Measurements from ENCODE around the gene KIAA0232. TPM values are rescaled to one million over a fixed set of nuclear protein-coding genes. Genes with fewer than 3 reads are reported as not detected.

The KIAA0232 gene
- total and polyA plus RNA-seq, 12 donors: 12.8 to 89.6 (median 70.9) TPM

GRCh38 chr4:6932918-6933317 is 150.4 kb downstream of the KIAA0232 start:
- DNase-seq: no peak
- no peak for ATAC-seq
- no peak for TF ChIP-seq CTCF (IDR thresholded peaks at IDR 0.05)
- H3K4me1 ChIP-seq: peaks cover 3 to 70% (median 24%) of the 10 kb centered on the region in 9 donors
- H3K27ac ChIP-seq: peak overlapping the region in 1 of 10 donors; percentile 14
- WGBS, 2 donors: 84 to 88% methylated on average over 3 of the region's 3 CpGs
- no peak overlapping the region for H3K4me3 ChIP-seq
- H3K27me3 ChIP-seq: no peaks in the 10 kb centered on the region
- no peaks in the 10 kb centered on the region for H3K9me3 ChIP-seq
- intact Hi-C loops (cut with DNase I): no loop called here
- H3K36me3 ChIP-seq: peaks cover 0 to 14% (median 0%) of the 10 kb centered on the region in 9 donors

Other genes with a start within 250 kb of the KIAA0232 start
- gene MAN2B2, start 207.5 kb upstream of the KIAA0232 start, total RNA-seq: 10 to 100 TPM; 14.6 to 27.1 (median 18.6) TPM
- gene MAN2B2, start 207.5 kb upstream of the KIAA0232 start, polyA plus RNA-seq: 10 to 100 TPM in 1 of 2 donors, 1 to 10 TPM in 1; 6.0 to 10.6 TPM
- gene MRFAP1, start 142.0 kb upstream of the KIAA0232 start, total RNA-seq: 100 to 1,000 TPM; 222 to 268 (median 248) TPM
- gene MRFAP1, start 142.0 kb upstream of the KIAA0232 start, polyA plus RNA-seq: 100 to 1,000 TPM; 163 to 445 TPM
- 1 to 10 TPM in 5 of 10 donors, under 1 TPM in 1, not detected in 4; 0.41 to 8.2 (median 1.6) TPM for gene S100P, start 88.8 kb upstream of the KIAA0232 start, total RNA-seq
- under 1 TPM; 0.22 to 0.68 TPM for gene S100P, start 88.8 kb upstream of the KIAA0232 start, polyA plus RNA-seq
- 10 to 100 TPM; 37.5 to 49.9 (median 42.1) TPM for gene MRFAP1L1, start 72.9 kb upstream of the KIAA0232 start, total RNA-seq
- 10 to 100 TPM; 61.5 to 73.7 TPM for gene MRFAP1L1, start 72.9 kb upstream of the KIAA0232 start, polyA plus RNA-seq
- 10 to 100 TPM in 1 of 10 donors, 1 to 10 TPM in 9; 4.4 to 10.2 (median 7.0) TPM for gene BLOC1S4, start 66.6 kb upstream of the KIAA0232 start, total RNA-seq
- 1 to 10 TPM; 4.8 to 7.8 TPM for gene BLOC1S4, start 66.6 kb upstream of the KIAA0232 start, polyA plus RNA-seq
- gene TBC1D14, start 127.1 kb downstream of the KIAA0232 start, total RNA-seq: 10 to 100 TPM; 31.5 to 43.7 (median 33.5) TPM
- 10 to 100 TPM; 10.5 to 14.2 TPM for gene TBC1D14, start 127.1 kb downstream of the KIAA0232 start, polyA plus RNA-seq

Data from heart right ventricle (tissue), 16 donors.